HG02973 (cell line): ENCODE measurements around the gene IRAK3.
"Not testable (repeated sequence)": the region's sequence is repeated elsewhere in the genome, so short reads cannot be mapped to it uniquely, and the experiment has no call there.

Experiments used
- ATAC-seq: cut with Tn5 transposase; IDR thresholded peaks from one replicate; pipeline ENCODE4 v1.9.1; 2021; ENCODE audit warnings: moderate library complexity; ENCODE audit not compliant: unreplicated experiment

The IRAK3 gene

GRCh38 chr12:66170606-66171005, 18.4 kb upstream of the IRAK3 start:
- no peak for ATAC-seq

GRCh38 chr12:66174391-66175325, 14.4 kb upstream of the IRAK3 start:
- ATAC-seq = not testable (repeated sequence)

GRCh38 chr12:66176105-66176900, 12.7 kb upstream of the IRAK3 start:
- ATAC-seq = no peak

GRCh38 chr12:66182956-66183355, 6.1 kb upstream of the IRAK3 start:
- no peak for ATAC-seq

DNA sequence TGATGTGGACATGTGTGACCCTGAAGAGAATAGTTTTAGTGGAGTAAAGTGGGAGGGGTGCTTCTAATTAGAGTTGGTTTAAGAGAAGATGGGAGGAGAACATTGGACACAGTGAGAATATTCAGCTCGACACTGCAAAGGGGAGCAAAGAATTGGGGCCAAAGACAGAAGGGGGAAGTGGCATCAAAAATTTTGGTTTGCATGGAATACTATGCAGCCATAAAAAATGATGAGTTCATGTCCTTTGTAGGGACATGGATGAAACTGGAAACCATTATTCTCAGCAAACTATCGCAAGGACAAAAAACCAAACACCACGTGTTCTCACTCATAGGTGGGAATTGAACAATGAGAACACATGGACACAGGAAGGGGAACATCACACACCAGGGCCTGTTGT, 4.2 kb upstream of the IRAK3 start:
- not testable (repeated sequence) for ATAC-seq

DNA sequence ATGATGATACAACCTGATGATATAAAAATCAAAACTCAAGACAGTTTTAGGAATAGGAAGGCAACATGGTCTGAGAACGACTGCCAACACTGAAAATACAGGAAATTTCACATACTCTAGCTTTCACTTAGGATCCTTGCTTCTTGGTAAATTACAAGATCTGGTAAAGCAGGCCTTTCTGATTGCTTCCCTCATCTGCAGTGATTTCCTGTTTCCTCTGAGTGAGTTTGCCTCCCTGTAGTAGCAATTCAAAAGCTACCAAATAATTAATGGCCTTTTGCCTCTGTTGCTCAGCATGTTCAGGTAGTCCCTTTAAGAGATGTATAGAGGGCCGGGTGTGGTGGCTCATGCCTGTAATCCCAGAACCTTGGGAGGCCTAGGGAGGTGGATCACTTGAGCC, 2.0 kb upstream of the IRAK3 start:
- ATAC-seq = no peak

- ATAC-seq = no peak
Observed at GRCh38 chr12:66187821-66188220, 1.2 kb upstream of the IRAK3 start.

GRCh38 chr12:66189486-66189843, 451 bp downstream of the IRAK3 start:
- ATAC-seq = no peak

DNA sequence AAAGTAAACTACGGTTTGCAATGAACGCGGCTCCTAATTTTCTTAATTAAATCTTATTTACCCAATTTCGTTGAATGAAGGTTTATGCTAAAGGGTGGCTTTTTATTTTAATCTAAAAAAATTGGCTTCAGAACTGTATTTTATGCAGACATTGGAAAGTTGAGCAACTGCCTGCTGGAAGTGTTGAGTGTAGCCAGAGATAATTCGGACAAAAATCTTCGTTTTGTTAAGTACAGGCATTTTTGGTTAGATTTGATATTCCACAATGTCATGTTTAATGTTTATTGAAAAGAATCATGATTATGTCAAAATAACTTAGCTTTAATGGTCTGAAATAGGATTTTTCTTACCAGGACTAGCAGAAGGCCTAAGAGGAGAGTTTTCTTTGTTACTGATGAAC, 875 bp downstream of the IRAK3 start:
- no peak for ATAC-seq

DNA sequence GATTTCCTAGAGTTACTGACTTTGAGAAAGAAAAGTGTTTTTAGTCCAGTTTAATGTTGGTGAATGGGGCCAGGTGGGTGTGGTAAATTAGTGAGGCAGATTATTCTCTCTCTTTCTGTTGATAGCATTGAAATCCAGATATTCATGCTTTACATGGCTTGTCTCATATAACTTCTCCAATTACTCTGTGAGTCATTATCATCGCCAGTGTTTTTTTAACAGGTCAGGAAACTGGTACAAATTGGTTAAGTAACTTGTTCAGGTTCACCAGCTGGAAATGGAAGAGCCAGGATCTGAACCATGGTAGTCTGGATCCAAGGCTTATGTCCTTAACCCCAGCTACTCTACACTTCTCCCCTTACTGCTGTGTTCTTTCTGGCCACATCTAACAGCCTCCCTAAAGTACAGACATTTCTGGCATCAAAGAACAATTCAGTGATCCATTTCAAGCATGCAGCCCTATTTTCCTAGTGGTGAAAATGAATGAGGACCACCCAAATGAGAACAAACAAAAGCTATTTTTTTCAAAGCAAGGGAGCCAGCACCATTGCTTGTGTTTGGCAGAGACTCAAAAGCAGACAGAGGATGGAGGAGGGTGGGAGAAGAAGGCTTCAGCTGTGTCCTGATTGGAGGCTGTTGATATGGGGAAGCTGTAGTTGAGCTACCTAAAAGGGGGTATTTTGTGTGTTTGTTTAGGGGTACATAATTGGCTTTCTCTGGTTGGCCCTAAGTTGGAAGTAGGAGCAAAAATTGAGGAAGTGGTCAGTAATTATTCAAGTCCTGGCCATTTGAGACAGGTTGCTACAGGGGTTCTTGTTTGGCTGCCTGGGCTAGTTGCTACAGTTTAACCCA, 1.7 kb downstream of the IRAK3 start:
- no peak for ATAC-seq

DNA sequence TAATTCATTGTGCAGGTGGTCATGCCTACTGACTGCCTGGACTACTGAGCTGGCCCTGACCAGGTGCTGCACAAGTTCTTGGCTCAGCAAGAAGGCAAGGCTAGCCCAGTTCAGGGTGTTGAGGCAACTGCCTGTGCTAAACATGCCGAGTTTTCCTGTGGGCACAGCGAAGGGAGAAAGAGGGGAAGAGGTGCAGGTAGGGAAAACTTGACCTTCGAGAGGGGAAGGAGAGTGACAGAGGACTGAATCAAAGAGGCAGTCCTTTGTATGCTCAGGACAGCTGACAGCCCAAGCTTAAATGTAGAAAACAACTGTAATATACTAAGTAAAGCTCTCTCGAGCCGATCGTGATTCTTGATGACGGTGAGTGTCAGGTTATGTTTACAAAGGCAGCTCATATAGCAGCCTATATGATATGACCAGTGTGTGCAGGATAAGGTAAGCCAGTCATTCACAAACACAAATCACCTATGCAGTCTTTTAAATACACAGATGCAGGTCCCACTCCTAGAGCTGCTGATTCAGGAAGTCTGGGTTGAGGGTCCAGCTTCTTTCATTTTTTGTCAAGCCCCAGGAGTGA, 2.6 kb downstream of the IRAK3 start:
- ATAC-seq = no peak

- ATAC-seq = no peak
Observed at GRCh38 chr12:66194122-66194521, 5.1 kb downstream of the IRAK3 start.

- ATAC-seq = no peak
Observed at GRCh38 chr12:66195242-66195641, 6.2 kb downstream of the IRAK3 start.

DNA sequence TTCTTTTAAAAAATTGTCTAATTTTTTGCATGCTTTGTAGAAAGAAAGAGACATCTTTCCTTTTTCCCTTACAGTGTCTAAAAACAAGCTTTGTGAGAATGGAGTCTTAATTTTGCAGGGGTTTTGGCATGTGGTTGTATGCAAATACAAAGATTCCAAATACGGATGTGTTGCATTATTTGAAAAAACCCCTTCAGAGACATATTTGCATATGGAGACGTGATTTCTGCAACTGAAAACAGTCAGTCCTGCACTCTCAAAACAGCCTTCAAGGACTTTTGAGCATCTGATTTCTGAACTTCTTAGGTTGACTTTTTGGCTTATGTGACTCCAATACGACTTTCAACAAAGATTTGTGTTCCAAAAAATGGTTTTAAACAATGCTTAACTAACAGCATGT, 7.8 kb downstream of the IRAK3 start:
- ATAC-seq = peak; percentile 96

GRCh38 chr12:66197495-66197921, 8.5 kb downstream of the IRAK3 start:
- ATAC-seq = no peak

GRCh38 chr12:66199141-66199540, 10.1 kb downstream of the IRAK3 start:
- ATAC-seq = no peak

- no peak for ATAC-seq
Observed at GRCh38 chr12:66199831-66200509, 11.0 kb downstream of the IRAK3 start.

DNA sequence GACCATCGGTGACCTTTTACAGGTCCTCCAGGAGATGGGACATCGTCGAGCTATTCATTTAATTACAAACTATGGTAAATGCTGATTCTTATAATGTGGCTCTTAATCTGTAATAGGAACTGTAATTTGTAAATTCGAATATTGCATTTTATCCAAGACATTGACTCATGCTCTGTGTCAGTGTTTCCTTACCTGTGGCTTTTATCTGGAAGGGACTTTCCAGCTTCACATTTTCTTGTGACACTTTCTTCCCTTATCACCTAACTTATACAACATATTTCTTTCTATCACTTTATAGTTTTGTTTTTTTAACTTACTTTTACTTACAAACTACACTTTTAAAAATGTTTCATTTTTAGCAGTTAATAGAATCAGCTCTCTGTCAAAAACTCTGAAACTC, 14.8 kb downstream of the IRAK3 start:
- ATAC-seq = no peak

DNA sequence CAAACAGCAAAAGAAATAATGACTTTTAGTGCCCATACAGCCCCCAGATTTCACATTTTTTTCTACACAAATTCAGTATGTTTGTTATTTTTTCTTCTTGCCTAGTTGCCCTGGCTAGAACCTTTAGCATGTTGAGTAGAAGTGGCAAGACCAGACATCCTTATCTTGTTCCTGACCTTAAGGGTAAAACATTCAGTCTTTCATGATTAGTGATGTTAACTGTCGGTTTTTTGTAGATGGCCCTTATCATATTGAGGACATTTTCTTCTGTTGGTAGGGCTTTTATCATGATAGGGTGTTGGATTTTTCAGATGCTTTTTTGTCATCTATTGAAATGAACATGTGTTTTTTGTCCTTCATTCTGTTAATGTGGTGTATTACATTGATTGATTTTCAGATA, 17.1 kb downstream of the IRAK3 start:
- no peak for ATAC-seq

DNA sequence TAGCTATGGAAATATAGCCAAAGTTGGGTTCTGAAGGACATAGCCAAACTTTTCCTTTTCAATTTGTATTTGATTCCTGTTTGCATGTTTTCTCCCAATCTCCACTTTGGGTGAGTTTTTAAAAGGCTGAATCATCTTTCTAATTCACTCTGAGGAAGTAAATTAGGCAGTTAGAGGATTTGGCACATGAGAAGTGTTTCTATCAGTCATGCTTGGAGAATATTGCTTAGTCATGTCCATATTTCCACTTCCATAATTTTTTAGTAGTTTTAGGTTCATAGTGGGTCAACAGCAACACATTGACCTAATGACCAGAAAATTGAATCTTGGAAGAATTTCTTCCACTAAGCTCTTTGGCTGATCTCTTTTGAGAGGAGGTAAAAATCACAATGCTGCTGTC, 21.8 kb downstream of the IRAK3 start:
- ATAC-seq = no peak
